Measurements from ENCODE around the gene SYNPO.
A peak's percentile ranks its signal among the peaks of the same experiment; 100 is the strongest.

The SYNPO gene

DNA sequence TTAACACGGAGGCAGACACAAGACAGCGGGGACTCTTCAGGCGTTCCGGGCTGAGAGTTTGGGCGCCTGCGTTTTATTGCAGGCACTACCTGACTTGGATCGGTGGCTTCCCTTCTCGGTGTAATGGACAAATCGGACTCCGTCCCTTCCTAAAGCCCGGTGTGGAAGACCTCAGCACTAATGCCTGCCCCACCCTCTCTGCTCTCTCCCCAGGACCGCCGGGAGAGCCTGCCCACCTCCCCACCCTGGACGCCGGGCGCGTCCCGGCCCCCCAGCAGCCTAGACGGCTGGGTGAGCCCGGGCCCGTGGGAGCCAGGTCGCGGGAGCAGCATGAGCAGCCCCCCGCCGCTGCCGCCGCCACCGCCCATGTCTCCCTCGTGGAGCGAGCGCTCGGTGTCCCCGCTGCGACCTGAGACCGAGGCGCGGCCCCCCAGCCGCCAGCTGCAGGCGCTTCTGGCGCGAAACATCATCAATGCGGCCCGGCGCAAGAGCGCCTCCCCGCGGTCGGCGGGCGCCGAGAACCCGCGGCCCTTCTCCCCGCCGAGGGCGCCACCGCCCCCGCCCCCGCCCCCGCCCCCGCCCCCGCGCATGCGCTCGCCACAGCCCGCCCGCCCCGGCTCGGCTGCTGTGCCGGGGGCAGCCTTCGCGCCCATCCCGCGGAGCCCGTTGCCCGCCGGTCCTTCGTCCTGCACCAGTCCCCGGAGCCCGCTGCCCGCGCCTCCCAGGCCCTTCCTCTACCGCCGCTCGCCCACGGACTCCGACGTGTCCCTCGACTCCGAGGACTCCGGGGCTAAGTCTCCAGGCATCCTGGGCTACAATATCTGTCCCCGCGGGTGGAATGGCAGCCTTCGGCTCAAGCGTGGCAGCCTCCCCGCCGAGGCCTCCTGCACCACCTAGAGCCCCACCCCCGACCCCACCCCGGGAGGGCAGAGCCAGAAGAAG lies 16.0 kb downstream of the SYNPO start:
- peak; percentile 75 for DNase-seq (ENCODE audit: low read depth)

GRCh38 chr5:150658121-150658520 lies 17.7 kb downstream of the SYNPO start:
- DNase-seq (ENCODE audit: low read depth) = no peak

- DNase-seq (ENCODE audit: low read depth) = no peak
Measured at GRCh38 chr5:150658699-150659265, 18.3 kb downstream of the SYNPO start.

GRCh38 chr5:150659360-150660107 lies 19.1 kb downstream of the SYNPO start:
- DNase-seq (ENCODE audit: low read depth) = no peak

DNA sequence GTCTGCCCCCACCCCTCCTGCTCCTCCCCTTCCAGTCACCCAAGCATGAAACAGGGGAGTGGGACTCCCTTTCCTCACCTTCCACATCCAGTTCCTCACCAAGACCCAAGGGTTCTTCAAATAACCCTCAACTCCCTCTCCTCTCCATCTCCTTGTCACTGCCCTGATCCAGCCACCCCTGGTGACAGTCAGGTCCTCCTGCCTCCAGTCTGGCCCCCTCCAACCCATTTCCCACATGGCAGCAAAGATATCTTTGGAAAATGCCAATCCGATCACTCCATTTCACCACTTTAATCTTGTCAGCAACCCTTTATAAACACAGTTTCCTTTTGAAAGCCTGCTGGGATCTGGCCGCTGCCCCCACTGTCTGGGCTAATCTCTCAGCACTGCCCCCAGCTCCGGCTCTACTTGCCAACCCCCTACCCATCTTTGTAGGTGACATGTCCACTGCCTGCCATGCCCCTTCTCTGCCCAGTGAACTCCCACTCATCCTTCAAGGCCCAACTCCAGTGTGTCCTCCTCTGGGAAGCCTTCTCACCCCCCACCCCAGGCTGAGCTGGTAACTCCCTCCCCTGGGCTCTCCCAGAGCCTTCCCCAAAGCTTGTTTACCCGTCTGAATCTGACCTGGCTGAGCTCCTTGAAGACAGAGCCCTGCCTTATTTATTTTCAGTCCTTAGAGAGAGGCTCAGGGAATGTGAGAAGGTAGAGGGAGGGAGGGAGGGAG lies 19.8 kb downstream of the SYNPO start:
- DNase-seq (ENCODE audit: low read depth) = no peak

- no peak for DNase-seq (ENCODE audit: low read depth)
Measured at GRCh38 chr5:150661086-150661485, 20.6 kb downstream of the SYNPO start, which contains the start of gene MYOZ3. TSS of gene MYOZ3 (plus strand) at chr5:150661251. CDS start at chr5:150662942, 1,691 bp downstream.

DNA sequence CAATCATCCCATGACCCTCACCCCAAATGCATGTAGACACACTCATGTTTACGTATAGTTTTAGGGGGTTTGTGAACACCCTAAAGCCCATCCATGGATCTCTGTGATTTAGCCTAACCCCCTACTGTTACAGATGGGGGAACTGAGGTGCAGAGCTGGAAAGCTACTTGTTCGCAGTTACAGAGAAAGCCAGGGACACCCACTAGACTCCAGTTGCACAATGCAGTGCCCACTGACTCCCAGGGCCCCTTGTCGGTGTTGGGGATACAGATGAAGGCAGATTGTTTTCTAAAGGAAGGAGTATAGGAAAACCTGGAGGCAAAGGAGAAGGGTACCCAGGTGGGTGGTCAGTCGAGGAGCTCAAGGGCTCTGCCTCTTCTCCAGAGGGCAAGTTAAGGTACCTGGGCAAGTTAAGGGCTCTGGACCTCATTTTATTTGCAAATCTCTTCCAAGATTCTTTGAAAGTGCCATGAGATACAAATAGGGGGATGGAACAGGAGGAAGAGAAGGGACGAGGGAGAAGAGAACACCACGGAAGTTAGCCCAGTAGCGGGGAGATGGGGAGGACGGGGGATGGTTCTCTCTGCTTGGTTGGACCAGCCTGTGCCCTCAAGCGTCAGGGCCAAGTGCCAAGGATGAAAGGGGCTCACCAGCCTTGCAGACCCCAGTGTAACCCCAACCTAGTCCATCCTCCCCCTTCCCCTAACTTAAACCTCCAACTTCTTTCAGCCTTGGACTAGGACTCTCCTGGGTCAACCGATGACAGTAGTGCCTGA lies 21.5 kb downstream of the SYNPO start:
- no peak for DNase-seq (ENCODE audit: low read depth)

DNA sequence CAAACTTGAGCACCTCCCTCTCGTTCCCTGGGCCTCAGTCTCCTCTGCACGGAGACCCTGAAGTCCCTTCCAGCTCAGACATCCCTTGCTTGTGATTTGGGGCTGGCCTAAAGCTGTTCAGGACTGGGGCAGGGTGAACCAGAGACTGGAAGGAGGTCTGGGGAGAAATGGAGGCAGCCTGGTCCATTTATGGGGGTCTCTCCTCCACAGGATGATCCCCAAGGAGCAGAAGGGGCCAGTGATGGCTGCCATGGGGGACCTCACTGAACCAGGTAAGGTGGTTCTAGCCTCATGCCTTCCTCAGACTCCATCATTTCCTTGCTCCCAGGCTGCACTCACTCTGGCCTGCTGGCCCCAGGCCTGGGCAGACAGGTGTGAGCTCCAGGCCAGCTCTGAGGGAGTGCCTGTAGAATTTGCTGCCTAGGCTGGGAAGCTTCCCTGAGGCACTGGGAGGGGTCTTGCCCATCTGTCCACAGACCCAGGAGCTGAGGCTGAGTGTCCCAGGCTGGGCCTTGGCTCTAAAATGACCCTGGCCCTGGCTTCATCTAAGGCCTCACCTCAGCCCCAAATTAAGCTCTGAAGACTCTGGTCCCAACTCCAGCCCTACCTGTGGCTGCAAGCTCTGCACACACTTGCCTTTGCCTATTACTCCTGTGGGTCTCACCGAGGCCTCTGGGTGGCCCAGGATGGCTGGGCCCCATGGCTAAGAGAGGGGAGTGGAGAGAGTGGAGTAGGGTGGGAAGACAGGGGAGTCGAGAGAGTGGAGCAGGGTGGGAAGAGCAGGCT lies 22.5 kb downstream of the SYNPO start:
- DNase-seq (ENCODE audit: low read depth) = no peak

GRCh38 chr5:150663936-150664335 lies 23.5 kb downstream of the SYNPO start:
- no peak for DNase-seq (ENCODE audit: low read depth)

DNA sequence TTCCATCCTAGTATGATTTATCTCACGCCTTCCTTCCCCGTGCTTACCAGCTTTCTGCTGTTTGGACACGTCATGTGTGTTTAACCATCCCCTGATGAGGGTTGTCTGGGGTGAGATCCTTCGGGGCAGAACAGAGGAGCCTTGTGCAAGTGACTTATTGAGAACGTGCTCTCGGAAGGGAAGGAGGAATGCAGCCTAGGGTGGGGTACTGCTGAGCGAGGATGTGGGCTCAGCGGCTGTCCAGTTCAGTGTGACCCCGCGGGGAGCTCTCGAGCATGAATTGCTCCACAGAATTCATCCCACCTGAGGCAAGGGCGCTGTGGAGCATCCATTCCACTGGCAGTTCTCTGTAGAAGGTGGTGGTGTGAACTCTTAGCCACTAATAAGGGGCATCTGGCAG lies 24.6 kb downstream of the SYNPO start:
- no peak for DNase-seq (ENCODE audit: low read depth)

GRCh38 chr5:150670275-150670947 lies 30.0 kb downstream of the SYNPO start:
- no peak for DNase-seq (ENCODE audit: low read depth)

GRCh38 chr5:150670948-150671310 lies 30.5 kb downstream of the SYNPO start:
- no peak for DNase-seq (ENCODE audit: low read depth)

DNA sequence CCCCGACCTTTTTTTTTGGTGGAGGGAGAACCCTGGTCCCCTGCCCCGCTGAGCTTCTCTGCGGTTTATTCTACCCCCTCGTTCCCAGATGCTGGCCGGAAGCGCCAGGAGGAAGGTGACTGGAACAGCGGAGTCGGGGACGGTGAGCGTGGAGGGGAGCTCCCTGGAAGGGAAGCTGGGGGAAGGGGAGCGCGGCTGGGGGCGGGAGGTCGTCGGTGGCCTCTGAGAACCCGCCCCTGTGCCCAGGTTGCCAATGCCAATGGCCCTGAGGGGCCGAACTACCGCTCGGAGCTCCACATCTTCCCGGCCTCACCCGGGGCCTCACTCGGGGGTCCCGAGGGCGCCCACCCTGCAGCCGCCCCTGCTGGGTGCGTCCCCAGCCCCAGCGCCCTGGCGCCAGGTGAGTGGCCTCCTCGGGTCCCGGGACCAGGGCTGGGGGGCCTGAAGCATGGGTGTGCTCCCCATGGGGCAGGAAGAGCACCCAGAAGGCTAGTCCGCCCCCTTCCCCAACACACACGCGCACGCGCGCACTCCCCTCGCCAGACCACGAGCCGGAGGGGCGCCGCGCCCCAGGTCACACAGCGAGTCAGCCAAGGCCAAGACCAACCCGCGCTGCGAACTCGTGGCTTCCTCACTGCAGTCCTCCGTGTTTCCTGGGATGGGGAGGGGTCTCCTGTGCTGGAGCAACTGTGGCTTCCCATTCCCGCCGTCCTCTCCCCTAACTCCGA lies 31.2 kb downstream of the SYNPO start:
- DNase-seq (ENCODE audit: low read depth) = no peak

DNA sequence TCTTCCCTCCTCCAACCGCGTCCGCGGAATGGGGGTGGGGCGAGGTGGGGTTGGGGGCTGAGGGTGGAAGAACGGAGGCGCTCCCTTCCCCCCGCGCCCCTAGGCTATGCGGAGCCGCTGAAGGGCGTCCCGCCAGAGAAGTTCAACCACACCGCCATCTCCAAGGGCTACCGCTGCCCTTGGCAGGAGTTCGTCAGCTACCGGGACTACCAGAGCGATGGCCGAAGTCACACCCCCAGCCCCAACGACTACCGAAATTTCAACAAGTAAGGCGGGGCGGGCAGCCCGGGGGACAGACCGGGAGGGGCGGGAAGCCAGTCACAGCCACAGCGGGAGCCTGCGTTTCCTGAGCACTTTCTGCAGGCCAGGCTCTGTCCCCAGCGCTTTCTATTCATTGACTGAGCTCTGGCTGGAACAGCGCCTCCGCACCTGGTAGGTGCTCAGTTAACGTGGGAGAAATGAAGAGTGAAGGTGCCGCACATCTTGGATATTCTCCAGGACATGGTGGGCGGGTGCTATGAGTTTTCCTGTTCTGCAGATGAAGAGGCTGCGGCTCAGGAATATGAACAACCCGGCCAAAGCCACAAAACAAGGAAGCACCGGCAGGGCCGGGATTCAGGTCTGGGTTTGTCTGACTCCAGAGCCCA lies 31.9 kb downstream of the SYNPO start:
- DNase-seq (ENCODE audit: low read depth) = no peak

DNA sequence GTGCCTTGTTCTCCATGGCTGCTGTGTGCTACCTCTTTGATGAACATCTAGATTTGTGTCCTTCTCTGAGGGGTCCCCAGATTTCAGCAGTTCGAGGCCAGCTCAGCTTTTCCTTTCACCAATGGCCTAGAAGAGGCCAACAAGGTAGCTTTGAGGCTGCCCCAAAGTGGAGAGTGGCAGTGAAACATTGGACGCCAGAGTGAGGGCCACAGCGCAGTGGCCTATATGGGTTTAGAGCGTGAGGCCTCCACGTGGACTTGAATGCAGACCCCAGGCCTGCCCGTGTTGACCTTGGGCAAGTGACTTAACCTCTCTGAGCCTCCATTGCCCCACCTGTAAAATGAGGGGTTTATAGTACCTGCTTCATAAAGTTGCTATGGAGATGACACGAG lies 32.4 kb downstream of the SYNPO start:
- no peak for DNase-seq (ENCODE audit: low read depth)

- DNase-seq (ENCODE audit: low read depth) = no peak
Measured at GRCh38 chr5:150674341-150674821, 33.9 kb downstream of the SYNPO start.

- DNase-seq (ENCODE audit: low read depth) = no peak
Measured at GRCh38 chr5:150675069-150675468, 34.6 kb downstream of the SYNPO start.

GRCh38 chr5:150676578-150676977 lies 36.1 kb downstream of the SYNPO start:
- no peak for DNase-seq (ENCODE audit: low read depth)
